Psoas muscle (tissue), 8 donors: Measurements from ENCODE around the gene MRPL57. TPM values are rescaled to one million over a fixed set of nuclear protein-coding genes. Genes with fewer than 3 reads are reported as not detected.
"Not testable (repeated sequence)": the region's sequence is repeated elsewhere in the genome, so short reads cannot be mapped to it uniquely, and the experiment has no call there.

ENCODE experiments used
- ATAC-seq, 4 donors: fragments of 200-7000 bp; cut with Tn5 transposase; one replicate each; pipeline ENCODE4 v1.9.1; 2020; ENCODE audit warnings: moderate library complexity in 3 of 4, mild to moderate bottlenecking in 2 of 4
- DNase-seq, 2 donors: peaks; one replicate each; pipeline ENCODE4 v3.0.0-alpha.2; 2020
- H3K27ac ChIP-seq: fragments of 200-600 bp; one replicate; pipeline ENCODE4 v1.8.0; 2022
- H3K27me3 ChIP-seq, 3 donors: fragments of 200-600 bp in 1 of 3; one replicate each; pipeline versions ENCODE4 v1.6.1 to v1.8.0; 2013 to 2022; ENCODE audit warnings: low read length in 2 of 3, mild to moderate bottlenecking in 2 of 3, moderate library complexity in 1 of 3; ENCODE audit not compliant: insufficient read depth in 3 of 3
- H3K36me3 ChIP-seq, 2 donors: fragments of 200-600 bp in 1 of 2; one replicate each; pipeline versions ENCODE4 v1.6.1 to v1.8.0; 2013 to 2022; ENCODE audit warnings: low read depth in 1 of 2, mild to moderate bottlenecking in 1 of 2, moderate library complexity in 1 of 2; ENCODE audit not compliant: insufficient read depth in 1 of 2
- H3K4me1 ChIP-seq: fragments of 200-600 bp; one replicate; pipeline ENCODE4 v1.8.0; 2022
- H3K4me3 ChIP-seq: fragments of 200-600 bp; one replicate; pipeline ENCODE4 v1.8.0; 2022; ENCODE audit warnings: mild to moderate bottlenecking
- H3K9me3 ChIP-seq: fragments of 200-600 bp; one replicate; pipeline ENCODE4 v1.8.0; 2022
- CTCF ChIP-seq: fragments of 200-600 bp; IDR thresholded peaks from one replicate; pipeline ENCODE4 v1.8.0; 2022; ENCODE audit warnings: antibody characterized with exemption
- WGBS, 3 donors: extraction: QIAGEN DNeasy Blood & Tissue Kit; methylation state at CpG; one replicate each; pipeline versions ENCODE4 v1.1.6 to v1.1.7; 2013; 5-methylcytosine and 5-hydroxymethylcytosine counted together
- intact Hi-C, 2 donors: fragments of 100-400 bp; cut with DNase I; formaldehyde crosslinking; loops; one replicate each; pipeline versions ENCODE4 v1.11.0 to v1.14.2; 2022
- polyA plus RNA-seq, 3 donors: library from polyadenylated mRNA; stranded (reverse); fragments of 200-250 nt; gene quantifications; one replicate each; pipeline ENCODE4 v1.2.3, GENCODE V29; 2013
- total RNA-seq, 4 donors: library from RNA; stranded (reverse); fragmentation: NEBNext Ultra II Directional in 2 of 4; extraction: Animal tissue kit (Norgen Biotek cat#: 25700) in 2 of 4; gene quantifications; one replicate each; pipeline versions ENCODE4 v1.2.1 to v1.2.4, GENCODE V29; 2021 to 2023
- donor health status: healthy with polysubstance abuse.
- donor health status: DM: no; HTN: no; CAD: no; lungs with moderate emphysema.
- donor health status: Bipolar disorder and iron deficiency.
- donor health status: healthy.
- donor health status: DM: yes; HTN: yes; CAD: no.
- donor health status: DM: no; HTN: no; CAD: no.
- donor health status: DM: no; HTN: no; CAD: no.
- donor health status: DM: yes; HTN: yes; CAD: no.

The MRPL57 gene
- total and polyA plus RNA-seq, 7 donors: 17.6 to 30.7 (median 23.2) TPM

GRCh38 chr13:21219036-21219381 lies 42.6 kb downstream of the MRPL57 start:
- WGBS, 3 donors: 67 to 71% (median 68%) methylated on average over 3 of the region's 3 CpGs
- no peak for TF ChIP-seq CTCF
- ATAC-seq: no peak
- H3K4me1 ChIP-seq: no peaks in the 10 kb centered on the region
- peaks cover 6% of the 10 kb centered on the region for H3K9me3 ChIP-seq
- no peak overlapping the region for H3K27ac ChIP-seq
- H3K4me3 ChIP-seq: no peak overlapping the region
- peaks cover 0 to 5% (median 0%) of the 10 kb centered on the region in 3 donors for H3K27me3 ChIP-seq
- intact Hi-C loops: no loop called here
- no peak for DNase-seq
- no peaks in the 10 kb centered on the region for H3K36me3 ChIP-seq

GRCh38 chr13:21219716-21220115 lies 43.3 kb downstream of the MRPL57 start:
- H3K4me1 ChIP-seq, H3K27ac ChIP-seq, H3K9me3 ChIP-seq, DNase-seq, ATAC-seq, H3K4me3 ChIP-seq, H3K36me3 ChIP-seq, intact Hi-C loops, H3K27me3 ChIP-seq: not testable (repeated sequence)
- 43 to 46% (median 45%) methylated on average over 3 of the region's 3 CpGs for WGBS, 3 donors

- DNase-seq (no peak), ATAC-seq (no peak)
- Histone ChIP-seq H3K36me3 (no peaks in the 10 kb centered on the region), H3K4me1 (no peaks in the 10 kb centered on the region), H3K4me3 (no peak overlapping the region), H3K9me3 (peaks cover 6% of the 10 kb centered on the region), H3K27me3 (peaks cover 0 to 1% (median 0%) of the 10 kb centered on the region in 3 donors), H3K27ac (no peak overlapping the region)
- intact Hi-C loops: no loop called here
- TF ChIP-seq CTCF: no peak
These were observed 44.8 kb downstream of the MRPL57 start for GRCh38 chr13:21221268-21221667.

- no peak for TF ChIP-seq CTCF
- intact Hi-C loops: no loop called here
- Histone ChIP-seq H3K9me3 (peaks cover 6% of the 10 kb centered on the region), H3K27ac (no peak overlapping the region), H3K4me1 (no peaks in the 10 kb centered on the region), H3K36me3 (no peaks in the 10 kb centered on the region), H3K4me3 (no peak overlapping the region), H3K27me3 (peaks cover 0 to 1% (median 0%) of the 10 kb centered on the region in 3 donors)
- 77 to 83% (median 83%) methylated on average over 6 of the region's 6 CpGs for WGBS, 3 donors
- ATAC-seq: no peak
- no peak for DNase-seq
These were observed 48.6 kb downstream of the MRPL57 start for GRCh38 chr13:21225082-21225481.

- no peak for TF ChIP-seq CTCF
- Histone ChIP-seq H3K27ac (no peak overlapping the region), H3K27me3 (peaks cover 0 to 1% (median 0%) of the 10 kb centered on the region in 3 donors), H3K9me3 (peaks cover 4% of the 10 kb centered on the region), H3K36me3 (no peaks in the 10 kb centered on the region), H3K4me3 (no peak overlapping the region), H3K4me1 (no peaks in the 10 kb centered on the region)
- 76 to 83% (median 78%) methylated on average over 17 of the region's 17 CpGs for WGBS, 3 donors
- no peak for ATAC-seq
- no peak for DNase-seq
- intact Hi-C loops: no loop called here
These were observed 49.6 kb downstream of the MRPL57 start for GRCh38 chr13:21225841-21226581.
